GM12892 (cell line): ENCODE data around the gene KIFAP3.

Experiments used
- POLR2A ChIP-seq: IDR thresholded peaks from 2 replicates; pipeline ENCODE4 v1.6.1; 2011; ENCODE audit warnings: low read depth, low read length, control low read depth
- TAF1 ChIP-seq: IDR thresholded peaks from 2 replicates; pipeline ENCODE4 v1.6.1; 2011; ENCODE audit warnings: low read depth, mild to moderate bottlenecking, control low read depth, low read length, borderline replicate concordance

- TF ChIP-seq POLR2A (no peak), TAF1 (no peak)
Measured at GRCh38 chr1:170096806-170097340, 22.4 kb upstream of the KIFAP3 start.
